Liver (tissue), 9 donors: ENCODE data around the gene SYTL1. TPM values are rescaled to one million over a fixed set of nuclear protein-coding genes. Genes with fewer than 3 reads are reported as not detected.

Experiments used
- DNase-seq: peaks from one replicate; pipeline ENCODE4 v3.0.0-alpha.2; 2017; ENCODE audit warnings: low spot score
- H3K27ac ChIP-seq, 2 donors: one replicate each; pipeline ENCODE4 v1.7.0; 2013; ENCODE audit warnings: inconsistent platforms in 2 of 2, low read length in 2 of 2, control low read depth in 1 of 2, low read depth in 1 of 2, mild to moderate bottlenecking in 1 of 2
- H3K27me3 ChIP-seq, 4 donors: one replicate each; pipeline versions ENCODE4 v1.6.1 to v1.7.0; 2013; ENCODE audit warnings: low read length in 3 of 4, inconsistent platforms in 1 of 4, mild to moderate bottlenecking in 1 of 4, moderate library complexity in 1 of 4; ENCODE audit not compliant: control insufficient read depth in 4 of 4, insufficient read depth in 4 of 4
- H3K36me3 ChIP-seq, 4 donors: one replicate each; pipeline versions ENCODE4 v1.6.1 to v1.7.0; 2013; ENCODE audit warnings: low read length in 3 of 4, mild to moderate bottlenecking in 3 of 4, low read depth in 1 of 4, moderate library complexity in 1 of 4; ENCODE audit not compliant: control insufficient read depth in 4 of 4, insufficient read depth in 3 of 4
- H3K4me1 ChIP-seq, 4 donors: one replicate each; pipeline versions ENCODE4 v1.6.1 to v1.7.0; 2013; ENCODE audit warnings: low read length in 3 of 4, mild to moderate bottlenecking in 3 of 4, moderate library complexity in 1 of 4; ENCODE audit not compliant: control insufficient read depth in 4 of 4, insufficient read depth in 4 of 4
- H3K4me3 ChIP-seq, 3 donors: one replicate each; pipeline versions ENCODE4 v1.6.1 to v1.7.0; 2013; ENCODE audit warnings: low read length in 3 of 3, control low read depth in 1 of 3, low read depth in 1 of 3, mild to moderate bottlenecking in 1 of 3
- H3K9ac ChIP-seq, 2 donors: one replicate each; pipeline ENCODE4 v1.7.0; 2013; ENCODE audit warnings: low read length in 2 of 2, mild to moderate bottlenecking in 2 of 2, moderate library complexity in 2 of 2, control low read depth in 1 of 2, low read depth in 1 of 2
- H3K9me3 ChIP-seq, 4 donors: one replicate each; pipeline versions ENCODE4 v1.6.1 to v1.7.0; 2013; ENCODE audit warnings: low read length in 3 of 4; ENCODE audit not compliant: control insufficient read depth in 4 of 4
- CTCF ChIP-seq: fragments of 150-350 bp; IDR thresholded peaks from 2 replicates; pipeline ENCODE4 v1.5.1; 2017; ENCODE audit warnings: improper control_type of control experiment, low read depth, low read length; ENCODE audit not compliant: missing input control
- FOXA1 ChIP-seq: IDR thresholded peaks from 2 replicates; pipeline ENCODE4 v1.6.1; 2016; ENCODE audit warnings: antibody characterized with exemption
- FOXA2 ChIP-seq: IDR thresholded peaks from 2 replicates; pipeline ENCODE4 v1.6.1; 2016; ENCODE audit warnings: antibody characterized with exemption
- GABPA ChIP-seq, 2 donors: IDR thresholded peaks in 1 of 2; conservative IDR thresholded peaks in 1 of 2; 2 replicates each; pipeline ENCODE4 v1.6.1; 2016; ENCODE audit warnings: antibody characterized with exemption in 2 of 2, mild to moderate bottlenecking in 1 of 2, moderate library complexity in 1 of 2
- HNF4A ChIP-seq, 2 donors: conservative IDR thresholded peaks; 2 replicates each; pipeline ENCODE4 v1.6.1; 2016; ENCODE audit warnings: antibody characterized with exemption in 2 of 2, mild to moderate bottlenecking in 2 of 2
- JUND ChIP-seq, 2 donors: IDR thresholded peaks; 2 replicates each; pipeline ENCODE4 v1.6.1; 2016; ENCODE audit warnings: antibody characterized with exemption in 2 of 2
- MAX ChIP-seq: IDR thresholded peaks from 2 replicates; pipeline ENCODE4 v1.6.1; 2016; ENCODE audit warnings: antibody characterized with exemption
- NR2F2 ChIP-seq: IDR thresholded peaks from 2 replicates; pipeline ENCODE4 v1.6.1; 2016; ENCODE audit warnings: antibody characterized with exemption
- REST ChIP-seq: IDR thresholded peaks from 2 replicates; pipeline ENCODE4 v1.6.1; 2016; ENCODE audit warnings: antibody characterized with exemption, mild to moderate bottlenecking
- YY1 ChIP-seq: IDR thresholded peaks from 2 replicates; pipeline ENCODE4 v1.6.1; 2016; ENCODE audit warnings: antibody characterized with exemption, mild to moderate bottlenecking
- WGBS: extraction: QIAGEN DNeasy Blood & Tissue Kit; methylation state at CpG from one replicate; pipeline ENCODE4 v1.1.7; 2013; 5-methylcytosine and 5-hydroxymethylcytosine counted together
- polyA plus RNA-seq, 2 donors: library from polyadenylated mRNA; stranded (reverse) in 1 of 2; unstranded in 1 of 2; fragments of 200-250 nt in 1 of 2; fragments of >200 nt in 1 of 2; fragmentation: Nextera tagmentation in 1 of 2; extraction: Ambion mirVana in 1 of 2; gene quantifications; one replicate each; pipeline versions ENCODE4 v1.2.1 to v1.2.3, GENCODE V29; 2013 to 2015
- total RNA-seq, 2 donors: library from RNA; depleted of rRNA; stranded (reverse); fragments of >200 nt; gene quantifications; one replicate each; pipeline ENCODE4 v1.2.3, GENCODE V29; 2014
- donor health status: healthy.
- donor health status: healthy.
- donor health status: healthy.
- donor health status: healthy.
- donor health status: healthy.

SYTL1 gene
- total and polyA plus RNA-seq, 4 donors, result 0.73 to 3.9 (median 1.4) TPM

- no peak for DNase-seq
- H3K36me3 ChIP-seq, result no peaks in the 10 kb centered on the region
- H3K9me3 ChIP-seq, result no peaks in the 10 kb centered on the region
- WGBS, result 91% methylated on average over 3 of the region's 3 CpGs
- no peak overlapping the region for H3K27ac ChIP-seq
- no peak overlapping the region for H3K4me3 ChIP-seq
- H3K27me3 ChIP-seq, result no peaks in the 10 kb centered on the region
- no peak overlapping the region for H3K9ac ChIP-seq
- TF ChIP-seq CTCF, result no peak
- no peak for TF ChIP-seq FOXA1
- no peak for TF ChIP-seq NR2F2
- no peak for TF ChIP-seq HNF4A (conservative IDR thresholded peaks at IDR 0.05)
- TF ChIP-seq JUND (IDR thresholded peaks at IDR 0.05), result no peak
- TF ChIP-seq REST, result no peak
- no peak for TF ChIP-seq GABPA (IDR thresholded peaks at IDR 0.05 in 1 of 2, conservative IDR thresholded peaks at IDR 0.05 in 1 of 2)
- no peak for TF ChIP-seq MAX
- peaks cover 3 to 31% (median 22%) of the 10 kb centered on the region in 4 donors for H3K4me1 ChIP-seq
Measured at GRCh38 chr1:27353629-27354028, 11.8 kb downstream of the SYTL1 start.

- 90% methylated on average over 5 of the region's 5 CpGs for WGBS
- no peak overlapping the region for H3K9ac ChIP-seq
- no peak for DNase-seq
- no peaks in the 10 kb centered on the region for H3K9me3 ChIP-seq
- H3K4me1 ChIP-seq, result peaks cover 3 to 22% (median 11%) of the 10 kb centered on the region in 4 donors
- H3K4me3 ChIP-seq, result no peak overlapping the region
- H3K36me3 ChIP-seq, result no peaks in the 10 kb centered on the region
- H3K27ac ChIP-seq, result no peak overlapping the region
- TF ChIP-seq REST, result no peak
- TF ChIP-seq MAX, result no peak
- no peak for TF ChIP-seq YY1
- no peak for TF ChIP-seq GABPA (IDR thresholded peaks at IDR 0.05 in 1 of 2, conservative IDR thresholded peaks at IDR 0.05 in 1 of 2)
- no peak for TF ChIP-seq FOXA2
- no peaks in the 10 kb centered on the region for H3K27me3 ChIP-seq
Measured at GRCh38 chr1:27355683-27356082, 13.9 kb downstream of the SYTL1 start.
